Tibial nerve (tissue), 4 donors: ENCODE data around the gene CCDC63. TPM values are rescaled to one million over a fixed set of nuclear protein-coding genes. Genes with fewer than 3 reads are reported as not detected.

Source experiments
- DNase-seq, 2 donors: peaks; one replicate each; pipeline ENCODE4 v3.0.0-alpha.2; 2019; ENCODE audit warnings: low spot score in 2 of 2
- H3K27ac ChIP-seq, 4 donors: fragments of 200-600 bp; sonication (generic) in 3 of 4; one replicate each; pipeline ENCODE4 v1.5.1; 2017 to 2019; ENCODE audit warnings: mild to moderate bottlenecking in 1 of 4
- H3K27me3 ChIP-seq, 2 donors: fragments of 200-600 bp; sonication (generic) in 1 of 2; one replicate each; pipeline versions ENCODE4 v1.5.1 to v1.6.0; 2017 to 2019
- H3K36me3 ChIP-seq, 3 donors: fragments of 200-600 bp; sonication (generic); one replicate each; pipeline ENCODE4 v1.5.1; 2018 to 2019
- H3K4me1 ChIP-seq, 4 donors: fragments of 200-600 bp; sonication (generic) in 3 of 4; one replicate each; pipeline ENCODE4 v1.5.1; 2017 to 2019
- H3K4me3 ChIP-seq, 4 donors: fragments of 200-600 bp; sonication (generic) in 3 of 4; one replicate each; pipeline ENCODE4 v1.5.1; 2017 to 2019; ENCODE audit warnings: mild to moderate bottlenecking in 1 of 4, moderate library complexity in 1 of 4
- H3K9me3 ChIP-seq, 4 donors: fragments of 200-600 bp; sonication (generic) in 3 of 4; one replicate each; pipeline ENCODE4 v1.5.1; 2017 to 2019
- CTCF ChIP-seq, 5 experiments: fragments of 200-600 bp in 3 of 5; fragments of 450-650 bp in 2 of 5; sonication (generic) in 3 of 5; IDR thresholded peaks; one replicate each; pipeline ENCODE4 v1.5.1; 2016 to 2019; ENCODE audit warnings: antibody characterized with exemption in 5 of 5, mild to moderate bottlenecking in 3 of 5, moderate library complexity in 2 of 5
- EP300 ChIP-seq, 2 donors: sonication (generic); formaldehyde crosslinking; IDR thresholded peaks; one replicate each; pipeline ENCODE4 v1.6.1; 2017; ENCODE audit warnings: antibody characterized with exemption in 2 of 2, mild to moderate bottlenecking in 1 of 2
- POLR2A ChIP-seq, 2 donors: fragments of 450-650 bp; IDR thresholded peaks; one replicate each; pipeline ENCODE4 v1.6.1; 2017; ENCODE audit warnings: antibody characterized with exemption in 2 of 2, mild to moderate bottlenecking in 2 of 2, moderate library complexity in 2 of 2
- WGBS, 2 donors: methylation state at CpG; one replicate each; pipeline ENCODE4 v1.1.5; 2018; 5-methylcytosine and 5-hydroxymethylcytosine counted together
- total RNA-seq, 4 donors: library from RNA; depleted of rRNA; stranded (reverse); fragments of >200 nt; gene quantifications; one replicate each; pipeline ENCODE4 v1.1.0, GENCODE V29; 2016

CCDC63 gene
- total RNA-seq, 4 donors from 2014 or later = not detected

GRCh38 chr12:110807640-110808039 lies 39.1 kb upstream of the CCDC63 start:
- Histone ChIP-seq H3K36me3 (no peaks in the 10 kb centered on the region), H3K4me3 (no peak overlapping the region), H3K9me3 (peaks cover 0 to 12% (median 0%) of the 10 kb centered on the region in 4 donors), H3K27ac (no peak overlapping the region), H3K27me3 (peaks cover 0 to 3% of the 10 kb centered on the region in 2 donors), H3K4me1 (no peaks in the 10 kb centered on the region)
- 75 to 82% methylated on average over 7 of the region's 7 CpGs for WGBS, 2 donors
- TF ChIP-seq CTCF (IDR thresholded peaks at IDR 0.05) (no peak), POLR2A (IDR thresholded peaks at IDR 0.05) (no peak), EP300 (IDR thresholded peaks at IDR 0.05) (no peak)
- no peak for DNase-seq

GRCh38 chr12:110809149-110809548 lies 37.6 kb upstream of the CCDC63 start:
- H3K36me3 ChIP-seq = no peaks in the 10 kb centered on the region
- no peak for TF ChIP-seq EP300 (IDR thresholded peaks at IDR 0.05)
- no peak for TF ChIP-seq CTCF (IDR thresholded peaks at IDR 0.05)
- no peak for TF ChIP-seq POLR2A (IDR thresholded peaks at IDR 0.05)
- H3K27me3 ChIP-seq = peaks cover 0 to 7% of the 10 kb centered on the region in 2 donors
- H3K4me1 ChIP-seq = no peaks in the 10 kb centered on the region
- H3K27ac ChIP-seq = no peak overlapping the region
- no peak for DNase-seq
- H3K4me3 ChIP-seq = no peak overlapping the region
- H3K9me3 ChIP-seq = peaks cover 0 to 6% (median 0%) of the 10 kb centered on the region in 4 donors
- WGBS, 2 donors = 28 to 40% methylated on average over 1 of the region's 1 CpG

GRCh38 chr12:110811972-110812371 lies 34.8 kb upstream of the CCDC63 start:
- Histone ChIP-seq H3K4me3 (no peak overlapping the region), H3K36me3 (no peaks in the 10 kb centered on the region)
- TF ChIP-seq EP300 (IDR thresholded peaks at IDR 0.05) (no peak), POLR2A (IDR thresholded peaks at IDR 0.05) (no peak), CTCF (IDR thresholded peaks at IDR 0.05) (no peak)

GRCh38 chr12:110813285-110813684 lies 33.5 kb upstream of the CCDC63 start:
- H3K4me3 ChIP-seq = no peak overlapping the region
- no peaks in the 10 kb centered on the region for H3K9me3 ChIP-seq
- H3K27ac ChIP-seq = no peak overlapping the region
- peaks cover 0 to 7% of the 10 kb centered on the region in 2 donors for H3K27me3 ChIP-seq
- TF ChIP-seq POLR2A (IDR thresholded peaks at IDR 0.05) = no peak
- no peak for DNase-seq
- whole genome bisulfite sequencing, 2 donors = 25 to 28% methylated on average over 8 of the region's 8 CpGs
- H3K36me3 ChIP-seq = no peaks in the 10 kb centered on the region
- no peaks in the 10 kb centered on the region for H3K4me1 ChIP-seq

More at GRCh38 chr12:110811972-110812371, 34.8 kb upstream of the CCDC63 start:
- Histone ChIP-seq H3K27ac (no peak overlapping the region), H3K4me1 (no peaks in the 10 kb centered on the region), H3K27me3 (peaks cover 0 to 7% of the 10 kb centered on the region in 2 donors), H3K9me3 (no peaks in the 10 kb centered on the region)
- 68 to 69% methylated on average over 6 of the region's 6 CpGs for WGBS, 2 donors
- DNase-seq = no peak

- no peak for TF ChIP-seq EP300 (IDR thresholded peaks at IDR 0.05)
- TF ChIP-seq POLR2A (IDR thresholded peaks at IDR 0.05) = no peak
- no peaks in the 10 kb centered on the region for H3K36me3 ChIP-seq
- no peaks in the 10 kb centered on the region for H3K9me3 ChIP-seq
- H3K4me1 ChIP-seq = no peaks in the 10 kb centered on the region
- H3K27ac ChIP-seq = no peak overlapping the region
- 67 to 78% methylated on average over 2 of the region's 2 CpGs for WGBS, 2 donors
- H3K27me3 ChIP-seq = peaks cover 0 to 7% of the 10 kb centered on the region in 2 donors
- no peak for DNase-seq
- H3K4me3 ChIP-seq = no peak overlapping the region
These were observed 33.0 kb upstream of the CCDC63 start for GRCh38 chr12:110813756-110814155.

GRCh38 chr12:110816248-110816647 lies 30.5 kb upstream of the CCDC63 start:
- Histone ChIP-seq H3K4me1 (no peaks in the 10 kb centered on the region), H3K4me3 (no peak overlapping the region), H3K27me3 (peaks cover 0 to 7% of the 10 kb centered on the region in 2 donors), H3K27ac (no peak overlapping the region), H3K9me3 (no peaks in the 10 kb centered on the region), H3K36me3 (no peaks in the 10 kb centered on the region)
- no peak for TF ChIP-seq CTCF (IDR thresholded peaks at IDR 0.05)
- no peak for TF ChIP-seq POLR2A (IDR thresholded peaks at IDR 0.05)
- no peak for TF ChIP-seq EP300 (IDR thresholded peaks at IDR 0.05)
- WGBS, 2 donors = 92 to 93% methylated on average over 1 of the region's 1 CpG
- no peak for DNase-seq
